Epidermal melanocyte (primary cell): Measurements from ENCODE around the gene CCDC88C.

ENCODE experiments used
- DNase-seq: peaks from one replicate; pipeline ENCODE4 v3.0.0; 2011; ENCODE audit warnings: low spot score; ENCODE audit not compliant: insufficient read length

Gene CCDC88C

GRCh38 chr14:91378930-91379578, 38.6 kb downstream of the CCDC88C start:
- no peak for DNase-seq

- DNase-seq: no peak
Measured at GRCh38 chr14:91377700-91378652, 39.6 kb downstream of the CCDC88C start.

GRCh38 chr14:91376547-91377477, 40.8 kb downstream of the CCDC88C start:
- no peak for DNase-seq

- DNase-seq: no peak
Measured at GRCh38 chr14:91375720-91376452, 41.7 kb downstream of the CCDC88C start.

GRCh38 chr14:91374879-91375702, 42.5 kb downstream of the CCDC88C start:
- DNase-seq: no peak

GRCh38 chr14:91374287-91374878, 43.2 kb downstream of the CCDC88C start:
- no peak for DNase-seq

GRCh38 chr14:91373591-91374254, 43.9 kb downstream of the CCDC88C start:
- DNase-seq: no peak

GRCh38 chr14:91372671-91373495, 44.7 kb downstream of the CCDC88C start:
- no peak for DNase-seq

GRCh38 chr14:91371990-91372375, 45.6 kb downstream of the CCDC88C start:
- no peak for DNase-seq

- DNase-seq: no peak
Measured at GRCh38 chr14:91371011-91371989, 46.3 kb downstream of the CCDC88C start.

- no peak for DNase-seq
Measured at GRCh38 chr14:91369628-91370445, 47.8 kb downstream of the CCDC88C start.

GRCh38 chr14:91368776-91369416, 48.7 kb downstream of the CCDC88C start:
- no peak for DNase-seq

- no peak for DNase-seq
Measured at GRCh38 chr14:91367173-91368171, 50.1 kb downstream of the CCDC88C start.

GRCh38 chr14:91366749-91367148, 50.9 kb downstream of the CCDC88C start:
- DNase-seq: no peak
